GM19463 (cell line): ENCODE measurements around the gene ULBP3.
"Not testable (repeated sequence)": the region's sequence is repeated elsewhere in the genome, so short reads cannot be mapped to it uniquely, and the experiment has no call there.

Experiments used
- ATAC-seq: cut with Tn5 transposase; IDR thresholded peaks from one replicate; pipeline ENCODE4 v1.9.1; 2021; ENCODE audit warnings: mild to moderate bottlenecking, moderate library complexity; ENCODE audit not compliant: unreplicated experiment

Gene ULBP3

DNA sequence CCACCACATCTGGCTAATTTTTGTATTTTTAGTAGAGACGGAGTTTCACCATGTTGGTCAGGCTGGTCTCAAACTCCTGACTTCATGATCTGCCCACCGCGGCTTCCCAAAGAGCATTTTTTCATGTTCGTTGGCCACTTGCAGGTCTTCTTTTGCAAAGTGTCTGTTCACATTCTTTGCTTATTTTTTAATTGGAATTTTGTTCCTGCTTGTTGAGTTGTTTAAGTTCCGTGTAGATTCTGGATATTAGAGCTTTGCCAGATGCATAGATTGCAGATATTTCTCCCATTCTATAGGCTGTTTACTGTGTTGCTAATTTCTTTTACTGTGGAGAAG is 51.8 kb downstream of the ULBP3 start:
- ATAC-seq, result not testable (repeated sequence)

GRCh38 chr6:150016324-150017185 is 52.4 kb downstream of the ULBP3 start:
- peak; percentile 67 for ATAC-seq

DNA sequence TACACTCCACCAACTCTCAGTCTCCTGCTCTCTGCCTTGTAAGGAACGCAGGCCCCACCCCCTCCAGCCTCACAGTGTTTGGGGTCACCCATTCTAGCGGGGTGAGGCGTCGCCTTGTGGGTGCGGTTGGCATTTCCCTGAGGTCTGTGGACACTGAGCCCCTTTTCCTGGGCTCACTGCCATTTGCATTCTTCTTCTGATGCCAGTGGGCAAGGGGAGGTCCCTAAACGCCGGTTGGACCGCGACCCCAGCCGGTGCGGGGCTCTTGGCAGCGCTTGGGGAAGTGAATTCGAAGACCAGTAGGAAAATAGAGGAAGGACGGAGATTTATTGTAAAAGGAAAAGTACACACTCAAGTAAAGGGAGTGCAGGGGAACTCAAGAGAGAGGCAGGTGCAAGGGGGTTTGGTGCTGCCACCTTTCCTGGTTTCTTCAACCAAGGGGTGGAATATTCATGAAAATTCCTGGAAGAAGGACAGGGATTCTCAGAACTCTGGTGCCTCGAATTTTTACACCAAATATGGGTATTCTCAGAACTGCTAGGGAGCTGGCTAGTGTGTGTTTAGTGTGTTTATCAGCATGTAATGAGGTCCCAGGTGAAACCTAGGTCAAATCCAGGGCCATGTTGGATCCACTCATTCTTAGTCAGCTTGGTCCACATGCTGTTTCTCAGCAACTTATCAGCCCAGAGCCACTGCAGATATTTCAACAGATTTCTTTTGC is 53.5 kb downstream of the ULBP3 start:
- not testable (repeated sequence) for ATAC-seq

- ATAC-seq, result not testable (repeated sequence)
Measured at GRCh38 chr6:150014623-150015280, 54.2 kb downstream of the ULBP3 start.

- ATAC-seq, result not testable (repeated sequence)
Measured at GRCh38 chr6:150013785-150014622, 54.9 kb downstream of the ULBP3 start.

GRCh38 chr6:150012846-150013784 is 55.8 kb downstream of the ULBP3 start:
- not testable (repeated sequence) for ATAC-seq
